Germinal center (tissue), 1 donor: ENCODE measurements around the gene NAV2.

ENCODE experiments used
- DNase-seq: peaks from one replicate; pipeline ENCODE4 v3.0.0; 2012; ENCODE audit warnings: mixed read lengths, low spot score

NAV2 gene

DNA sequence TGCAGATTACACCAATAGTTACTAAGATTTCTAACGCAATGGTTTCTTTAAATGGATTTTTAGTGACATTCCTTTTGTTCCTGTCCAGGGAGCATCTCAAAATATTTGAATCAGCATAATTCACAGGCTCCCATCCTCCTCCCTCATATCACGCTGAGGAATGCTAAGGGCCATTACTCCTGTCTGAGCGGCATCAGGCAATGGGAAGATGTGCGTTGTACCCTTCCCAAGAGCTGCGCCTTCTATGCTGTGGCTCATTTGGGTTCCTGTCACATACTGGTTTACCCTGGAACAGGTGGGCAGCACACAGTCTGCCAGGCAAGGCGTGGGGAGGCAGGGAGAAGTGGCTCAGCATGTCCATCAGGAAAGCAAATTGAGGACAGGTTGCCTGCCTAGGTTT lies 325.8 kb downstream of the NAV2 start:
- DNase-seq, result no peak

DNA sequence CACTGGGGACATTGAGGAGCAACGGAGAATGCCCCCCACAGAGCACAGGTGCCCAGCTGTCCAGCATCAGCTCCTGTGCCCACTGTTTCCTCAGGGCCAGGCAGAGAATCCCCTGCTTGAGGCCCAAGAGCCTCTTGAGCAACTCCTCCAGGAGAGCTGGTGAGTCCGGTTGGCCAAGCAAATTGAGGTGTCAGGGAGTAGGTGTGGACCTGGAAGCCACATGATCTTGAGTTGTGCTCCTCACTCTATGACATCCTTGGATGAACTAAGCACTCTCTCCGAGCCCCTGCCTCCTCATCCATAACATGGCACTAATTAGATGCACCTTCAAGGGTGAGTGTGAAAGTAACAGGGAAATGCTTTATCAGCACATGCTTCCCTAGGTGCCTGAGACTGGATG lies 326.3 kb downstream of the NAV2 start:
- no peak for DNase-seq

DNA sequence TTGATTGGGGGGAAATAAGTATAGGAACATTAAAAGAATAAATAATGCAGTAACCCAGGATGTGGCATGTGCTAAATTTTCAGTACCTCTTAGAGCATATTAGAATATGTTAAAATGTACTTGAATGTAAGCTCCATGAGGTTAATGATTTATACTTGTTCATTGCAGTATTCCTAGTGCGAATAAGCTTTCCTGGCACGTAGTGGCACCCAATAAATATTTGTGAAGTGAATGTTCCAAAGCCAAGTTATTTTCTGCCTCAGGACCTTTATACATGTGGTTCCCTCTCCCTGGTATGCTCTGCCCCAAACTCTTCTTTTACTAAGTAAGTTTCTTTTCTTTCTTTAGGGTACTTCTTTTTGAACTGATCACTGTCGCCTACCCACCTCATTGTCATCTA lies 328.9 kb downstream of the NAV2 start:
- DNase-seq, result no peak

DNA sequence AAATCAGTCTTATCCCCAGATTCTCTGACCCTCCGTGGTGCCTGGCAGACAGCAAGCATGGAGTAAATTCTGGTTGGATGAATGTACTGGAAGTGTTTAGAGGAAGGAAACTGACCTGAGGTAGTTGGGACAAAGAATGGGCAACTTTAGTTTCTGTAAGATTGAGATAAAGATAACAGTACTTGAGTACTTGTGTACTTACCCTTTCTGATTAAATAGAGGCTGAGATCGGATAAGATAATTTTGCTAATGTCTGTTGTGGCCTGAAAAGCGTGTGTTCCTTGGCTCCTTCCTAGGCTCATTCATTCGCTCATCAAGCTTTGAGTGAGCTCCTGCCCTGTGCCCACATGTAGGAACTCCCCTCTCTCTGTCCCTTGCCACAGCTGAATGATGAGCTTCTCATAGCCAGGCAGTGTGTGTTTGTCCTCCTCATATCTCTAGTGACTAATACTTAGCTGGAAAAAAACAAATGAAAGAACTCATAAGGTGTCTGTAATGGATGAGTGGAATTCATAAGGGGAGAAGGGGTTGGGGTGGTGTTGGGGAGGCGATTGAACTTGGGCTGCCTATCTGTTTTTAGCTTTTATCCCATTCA lies 329.5 kb downstream of the NAV2 start:
- no peak for DNase-seq

DNA sequence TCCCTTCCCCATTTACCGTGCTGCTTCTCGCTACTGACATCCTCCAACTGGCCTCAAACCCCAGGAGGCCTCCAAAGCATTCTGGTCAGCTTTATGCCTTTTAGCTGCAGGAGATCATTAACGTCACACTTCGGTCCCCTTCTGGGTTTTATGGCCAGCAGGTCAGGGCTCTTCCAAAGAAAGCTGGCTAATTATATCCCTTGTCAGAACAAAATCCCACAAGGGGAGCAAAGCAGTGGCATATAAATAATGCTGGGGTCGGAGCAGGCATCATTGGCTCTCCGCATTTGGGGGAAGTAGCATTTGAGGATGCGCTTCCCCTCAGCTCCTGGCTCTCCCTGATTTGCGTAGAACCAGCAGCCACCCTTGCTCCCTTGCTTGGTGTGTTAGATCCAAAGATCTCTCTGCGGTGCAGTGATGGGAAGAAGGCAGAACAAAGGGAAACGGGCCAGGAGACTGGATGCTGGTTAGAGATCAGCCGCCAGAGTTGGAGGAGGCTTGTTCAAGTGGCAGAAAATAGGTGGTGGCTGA lies 330.2 kb downstream of the NAV2 start:
- no peak for DNase-seq

DNA sequence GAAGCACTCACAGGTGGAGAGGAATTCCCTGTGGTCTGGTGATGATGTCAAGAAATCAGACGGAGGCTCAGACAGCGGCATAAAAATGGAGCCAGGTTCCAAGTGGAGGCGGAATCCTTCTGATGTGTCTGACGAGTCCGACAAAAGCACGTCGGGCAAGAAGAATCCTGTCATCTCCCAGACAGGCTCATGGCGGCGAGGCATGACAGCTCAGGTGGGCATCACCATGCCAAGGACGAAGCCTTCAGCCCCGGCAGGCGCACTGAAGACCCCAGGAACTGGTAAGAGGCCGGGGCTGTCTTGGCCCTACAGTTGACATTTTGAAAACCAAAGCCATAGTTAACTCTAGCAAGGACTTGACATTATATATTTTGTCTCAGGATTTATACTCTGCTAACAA lies 331.4 kb downstream of the NAV2 start:
- no peak for DNase-seq

DNA sequence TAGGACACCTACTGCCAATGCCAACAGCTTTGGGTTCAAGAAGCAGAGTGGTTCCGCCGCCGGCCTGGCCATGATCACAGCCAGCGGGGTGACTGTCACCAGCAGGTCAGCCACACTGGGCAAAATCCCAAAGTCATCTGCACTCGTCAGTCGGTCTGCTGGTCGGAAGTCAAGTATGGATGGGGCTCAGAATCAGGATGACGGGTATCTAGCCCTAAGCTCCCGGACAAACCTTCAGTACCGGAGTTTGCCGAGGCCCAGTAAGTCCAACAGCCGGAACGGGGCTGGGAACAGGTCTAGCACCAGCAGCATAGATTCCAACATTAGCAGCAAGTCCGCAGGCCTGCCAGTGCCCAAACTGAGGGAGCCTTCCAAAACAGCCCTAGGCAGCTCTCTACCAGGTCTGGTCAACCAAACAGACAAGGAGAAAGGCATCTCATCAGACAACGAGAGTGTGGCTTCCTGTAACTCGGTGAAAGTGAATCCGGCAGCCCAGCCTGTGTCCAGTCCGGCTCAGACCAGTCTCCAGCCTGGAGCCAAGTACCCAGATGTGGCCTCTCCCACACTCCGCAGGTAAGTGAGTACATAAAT lies 332.6 kb downstream of the NAV2 start:
- no peak for DNase-seq

DNA sequence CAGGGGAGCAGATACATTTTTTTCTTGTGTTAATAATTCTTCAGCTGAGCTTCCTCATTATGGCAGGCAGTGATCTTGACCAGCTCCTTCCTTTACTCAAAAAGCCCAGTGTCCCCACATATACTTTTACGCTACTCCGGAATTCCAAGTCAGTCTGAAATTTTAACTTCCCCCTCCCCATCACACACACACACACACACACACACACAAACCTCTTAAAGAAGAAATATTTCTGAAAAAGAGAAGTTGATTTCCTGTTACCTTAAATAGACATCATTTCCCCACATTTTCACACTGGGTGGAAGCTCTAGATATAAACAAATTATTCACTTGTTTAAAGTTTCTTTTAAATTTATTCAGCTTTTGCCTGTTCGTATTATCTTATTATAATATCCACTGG lies 333.8 kb downstream of the NAV2 start:
- DNase-seq, result no peak

DNA sequence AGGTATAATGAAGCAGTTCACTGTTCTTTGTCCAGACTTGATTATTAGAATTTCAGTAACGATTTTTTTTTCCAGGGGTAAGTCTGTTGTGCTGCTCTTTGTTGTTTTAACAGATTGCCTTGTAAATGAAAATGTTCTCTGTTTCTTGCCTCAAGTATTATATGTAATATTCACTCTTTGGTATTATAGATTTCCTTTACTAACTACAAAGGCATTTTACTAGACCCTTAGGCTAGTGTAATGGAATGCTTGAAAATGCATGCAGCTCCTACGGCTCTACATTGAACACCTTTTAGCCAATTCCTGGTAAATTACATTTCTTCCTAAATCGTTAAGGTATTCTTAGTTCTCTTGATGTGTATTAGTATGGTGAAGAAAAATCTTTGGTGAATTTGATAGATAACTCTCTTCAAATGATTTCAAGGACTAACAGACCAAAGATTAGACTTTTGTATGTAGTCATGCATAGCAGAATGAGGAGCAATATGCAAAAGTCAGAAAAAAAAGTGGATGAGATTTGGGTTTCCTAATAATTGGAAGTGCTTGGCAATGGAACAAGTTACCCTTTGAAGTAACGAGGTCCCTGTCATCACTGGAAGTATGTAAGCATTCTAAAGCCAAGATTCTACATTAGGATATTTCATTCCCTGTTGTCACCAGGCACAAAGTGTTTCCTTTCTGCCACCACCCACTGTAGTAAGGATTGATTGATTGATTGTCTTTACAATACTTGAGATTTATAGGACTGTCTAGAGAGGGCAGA lies 334.6 kb downstream of the NAV2 start:
- no peak for DNase-seq

DNA sequence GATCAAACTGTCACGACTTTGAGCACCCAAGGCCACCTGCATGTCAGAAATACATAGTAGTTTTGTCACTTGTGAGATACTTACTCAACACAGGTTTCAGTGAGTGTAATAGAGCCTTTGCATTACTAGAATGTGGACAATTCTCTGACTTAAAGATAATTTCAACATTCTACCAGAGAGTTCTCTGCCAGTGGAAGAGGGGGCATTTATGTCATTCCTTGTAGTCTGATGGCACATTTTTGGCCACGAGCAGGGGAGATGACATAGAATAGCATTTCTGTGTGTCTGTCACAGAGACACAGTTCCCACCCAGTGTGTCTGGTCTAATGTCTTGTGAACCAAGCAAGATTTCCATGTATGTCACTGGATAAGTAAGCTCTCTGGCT lies 335.1 kb downstream of the NAV2 start:
- no peak for DNase-seq

DNA sequence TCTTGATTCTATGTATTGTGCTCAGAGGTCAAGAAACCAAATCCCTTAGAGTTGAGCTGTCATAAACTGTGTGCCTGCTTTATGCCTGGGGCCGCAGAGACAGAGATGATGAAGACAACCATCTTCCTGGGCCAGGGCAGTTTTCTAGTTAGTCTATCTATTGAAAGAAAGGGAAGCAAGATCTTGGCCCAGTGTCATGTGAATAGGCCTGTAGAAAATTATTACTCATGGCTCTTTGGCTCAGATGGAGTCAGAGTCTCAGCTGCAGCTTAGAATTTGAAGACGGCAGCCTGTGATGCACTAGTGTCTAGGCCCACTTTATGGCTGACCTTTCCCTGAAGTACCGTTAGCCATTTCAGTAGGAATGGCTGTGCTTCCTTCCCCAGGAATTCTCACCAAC lies 335.6 kb downstream of the NAV2 start:
- DNase-seq, result no peak

DNA sequence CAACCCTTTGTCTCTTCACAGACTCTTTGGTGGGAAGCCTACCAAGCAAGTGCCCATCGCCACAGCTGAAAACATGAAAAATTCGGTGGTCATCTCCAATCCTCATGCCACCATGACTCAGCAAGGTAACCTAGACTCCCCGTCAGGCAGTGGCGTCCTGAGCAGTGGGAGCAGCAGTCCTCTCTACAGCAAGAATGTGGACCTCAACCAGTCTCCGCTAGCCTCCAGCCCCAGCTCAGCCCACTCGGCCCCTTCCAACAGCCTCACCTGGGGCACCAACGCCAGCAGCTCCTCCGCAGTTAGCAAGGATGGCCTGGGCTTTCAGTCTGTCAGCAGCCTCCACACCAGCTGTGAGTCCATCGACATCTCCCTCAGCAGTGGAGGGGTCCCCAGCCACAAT lies 336.1 kb downstream of the NAV2 start:
- no peak for DNase-seq

DNA sequence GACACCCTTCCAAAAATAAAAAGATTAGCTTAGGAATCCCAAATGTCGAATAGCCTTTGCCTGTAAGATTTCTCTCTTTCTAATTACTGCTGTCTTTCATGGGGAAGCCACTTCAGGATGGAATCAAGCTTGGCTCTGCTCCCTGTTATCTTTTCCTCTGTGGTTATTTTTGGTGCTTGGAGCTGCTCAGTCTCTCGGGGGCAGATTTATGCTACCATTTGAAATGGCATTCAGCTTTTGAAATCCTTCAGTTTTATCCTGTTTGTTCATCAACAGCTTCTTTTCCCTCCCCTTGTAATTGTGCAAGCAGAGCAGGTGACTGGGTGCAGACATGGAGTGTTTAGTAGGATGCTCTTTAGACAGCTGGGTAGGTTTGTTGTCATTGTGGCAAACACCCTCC lies 336.6 kb downstream of the NAV2 start:
- no peak for DNase-seq

DNA sequence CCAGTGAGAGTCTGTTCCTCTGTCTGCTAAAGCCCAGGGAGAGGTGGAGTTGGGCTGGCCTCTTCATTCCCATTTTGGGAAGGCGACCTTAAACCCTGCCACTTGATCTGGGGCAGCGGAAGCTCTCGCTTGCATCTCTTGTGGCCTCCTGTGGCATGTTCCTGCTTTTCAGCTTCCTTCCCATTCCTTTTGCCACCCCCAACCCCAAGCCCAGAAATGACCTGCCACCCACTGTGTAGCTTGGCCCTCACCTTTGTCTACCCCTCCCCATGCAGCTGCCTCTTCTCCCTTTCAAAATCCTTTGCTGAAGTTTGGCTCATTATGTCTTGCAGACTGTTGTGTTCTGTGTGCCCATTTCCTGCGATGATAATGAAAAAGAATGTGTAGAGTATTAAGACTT lies 337.4 kb downstream of the NAV2 start:
- DNase-seq, result no peak

DNA sequence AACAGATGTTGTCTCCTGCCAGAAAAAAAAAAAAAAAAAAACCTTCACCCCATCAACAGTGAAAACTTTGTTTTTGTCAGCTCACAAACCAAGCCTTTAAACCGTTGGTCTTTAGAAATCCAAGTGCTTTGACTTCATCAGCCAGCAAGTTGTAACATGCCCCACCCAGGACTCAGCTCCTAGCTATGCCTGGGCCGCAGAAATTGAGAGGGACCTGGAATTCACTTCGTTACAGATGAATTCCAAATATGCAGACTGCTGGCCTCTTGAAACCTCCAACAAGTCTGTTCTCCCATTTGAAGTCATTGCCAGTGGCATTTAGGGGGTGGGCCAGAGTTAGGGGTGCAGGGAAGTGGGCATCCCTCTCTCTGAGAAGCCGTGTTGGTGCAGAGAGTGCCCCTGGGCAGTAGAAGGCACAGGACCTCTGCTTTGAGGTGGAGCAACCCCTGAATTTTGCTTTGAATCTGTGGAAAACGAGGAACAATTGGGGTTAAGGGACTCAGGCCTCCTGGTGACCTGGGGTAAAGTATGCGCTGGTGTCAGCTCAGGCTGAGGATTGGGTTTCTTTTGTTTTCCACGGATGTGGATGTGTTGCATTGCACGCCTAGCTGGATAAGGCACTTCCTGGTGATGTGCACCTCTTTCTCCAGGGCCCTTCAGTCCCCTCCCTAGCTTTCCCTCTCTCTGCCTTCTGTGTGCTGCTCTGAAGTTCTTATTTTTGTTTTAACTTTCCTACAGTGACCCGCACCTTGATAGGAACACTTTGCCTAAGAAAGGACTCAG lies 338.1 kb downstream of the NAV2 start:
- DNase-seq, result no peak

DNA sequence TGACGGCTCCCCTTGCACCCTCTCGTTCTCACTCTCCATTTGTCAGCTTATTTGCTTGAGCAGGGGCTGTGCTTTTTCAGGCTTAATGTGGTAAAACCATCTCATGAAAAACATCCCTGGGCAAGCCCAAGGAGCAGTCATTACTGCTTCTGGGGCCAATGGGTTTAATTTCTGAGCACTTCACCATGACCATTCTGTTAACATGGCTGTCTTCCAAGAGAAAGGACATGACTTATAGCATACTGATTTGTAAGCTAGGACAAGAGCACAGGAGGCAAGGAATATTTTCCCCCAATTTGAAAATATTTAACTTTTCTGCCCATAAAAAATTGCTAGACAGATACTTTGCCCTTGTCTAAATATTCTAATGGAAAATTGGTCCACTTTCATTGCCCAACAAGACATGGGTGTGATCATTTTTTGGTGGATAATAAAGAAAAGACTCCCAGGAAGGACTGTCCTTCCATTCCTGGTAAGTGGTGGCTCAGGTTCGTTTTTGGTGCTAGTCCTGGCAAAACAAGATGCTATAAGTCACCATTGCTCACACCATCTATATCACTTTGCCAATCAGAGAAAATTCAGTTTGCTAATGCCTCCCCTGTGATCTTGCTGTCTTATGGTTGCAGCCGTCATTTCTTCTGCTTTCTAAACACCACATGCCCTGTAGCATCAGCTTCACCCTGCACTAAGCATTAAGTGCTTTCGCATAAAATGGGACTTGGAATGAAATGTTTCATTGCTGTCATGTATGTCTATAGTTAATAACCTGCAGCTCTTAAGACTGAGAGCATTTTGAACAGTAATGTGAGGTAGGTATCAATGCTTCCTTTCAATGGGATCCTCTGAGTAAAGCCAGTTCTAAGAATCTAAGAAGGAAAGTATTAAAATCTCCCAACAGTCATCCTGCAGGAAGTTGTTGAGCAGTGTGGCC lies 339.1 kb downstream of the NAV2 start:
- DNase-seq, result no peak

DNA sequence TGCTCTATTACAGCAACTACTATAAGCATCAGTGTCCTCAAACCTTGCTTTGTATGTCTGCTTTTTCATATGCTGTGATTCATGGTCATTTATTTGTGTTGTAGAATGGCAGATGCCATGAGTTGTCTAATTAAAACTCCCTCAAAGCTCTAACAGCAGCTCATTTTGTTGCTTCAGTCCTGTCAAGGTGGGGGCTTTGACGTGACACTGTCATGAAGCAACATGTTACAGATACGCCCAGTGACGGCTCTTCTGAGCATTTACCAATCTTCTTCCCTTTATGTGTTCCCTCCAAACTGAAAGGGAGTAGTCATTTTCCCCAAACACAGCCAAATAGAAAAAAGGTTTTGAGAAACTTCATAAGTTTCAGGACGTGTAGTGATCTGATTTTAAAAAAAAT lies 340.9 kb downstream of the NAV2 start:
- DNase-seq, result no peak

DNA sequence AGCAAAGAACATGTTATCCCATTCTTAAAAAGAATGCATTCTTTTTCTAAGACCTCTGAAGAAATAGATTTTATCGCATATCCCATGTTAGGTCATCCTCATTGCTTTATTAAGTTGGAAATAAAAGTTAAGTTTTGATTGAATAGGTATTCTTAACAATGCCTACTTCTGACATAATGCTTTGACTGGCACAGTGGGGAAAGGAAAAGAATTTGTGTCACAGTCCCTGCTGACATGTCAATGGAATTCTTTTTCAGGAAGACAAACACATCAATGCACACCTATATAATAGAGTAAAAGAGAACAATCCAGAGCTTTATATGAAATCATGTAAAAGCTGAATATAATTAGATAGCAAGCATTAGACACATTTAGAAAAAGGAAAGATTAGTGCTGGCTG lies 341.9 kb downstream of the NAV2 start:
- DNase-seq, result no peak

DNA sequence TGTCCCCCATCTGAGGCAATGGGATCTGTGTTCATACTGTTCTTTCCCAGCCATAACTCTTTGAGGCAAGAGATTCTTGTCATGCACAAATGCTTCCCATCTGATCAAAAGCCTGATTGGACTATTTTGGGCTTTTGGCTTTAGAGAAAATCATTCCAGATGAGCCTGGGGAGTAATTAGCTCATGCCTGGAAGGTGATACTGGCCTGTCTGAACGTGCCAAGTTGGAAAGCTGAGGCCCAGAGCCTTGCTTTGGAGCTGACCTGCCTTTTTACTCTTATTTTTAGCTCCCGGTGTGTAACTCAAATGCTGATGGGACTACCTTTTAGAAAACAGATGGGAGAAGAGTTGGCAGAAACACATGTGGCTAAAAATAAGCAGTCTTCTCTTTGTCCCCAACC lies 342.7 kb downstream of the NAV2 start:
- DNase-seq, result no peak

DNA sequence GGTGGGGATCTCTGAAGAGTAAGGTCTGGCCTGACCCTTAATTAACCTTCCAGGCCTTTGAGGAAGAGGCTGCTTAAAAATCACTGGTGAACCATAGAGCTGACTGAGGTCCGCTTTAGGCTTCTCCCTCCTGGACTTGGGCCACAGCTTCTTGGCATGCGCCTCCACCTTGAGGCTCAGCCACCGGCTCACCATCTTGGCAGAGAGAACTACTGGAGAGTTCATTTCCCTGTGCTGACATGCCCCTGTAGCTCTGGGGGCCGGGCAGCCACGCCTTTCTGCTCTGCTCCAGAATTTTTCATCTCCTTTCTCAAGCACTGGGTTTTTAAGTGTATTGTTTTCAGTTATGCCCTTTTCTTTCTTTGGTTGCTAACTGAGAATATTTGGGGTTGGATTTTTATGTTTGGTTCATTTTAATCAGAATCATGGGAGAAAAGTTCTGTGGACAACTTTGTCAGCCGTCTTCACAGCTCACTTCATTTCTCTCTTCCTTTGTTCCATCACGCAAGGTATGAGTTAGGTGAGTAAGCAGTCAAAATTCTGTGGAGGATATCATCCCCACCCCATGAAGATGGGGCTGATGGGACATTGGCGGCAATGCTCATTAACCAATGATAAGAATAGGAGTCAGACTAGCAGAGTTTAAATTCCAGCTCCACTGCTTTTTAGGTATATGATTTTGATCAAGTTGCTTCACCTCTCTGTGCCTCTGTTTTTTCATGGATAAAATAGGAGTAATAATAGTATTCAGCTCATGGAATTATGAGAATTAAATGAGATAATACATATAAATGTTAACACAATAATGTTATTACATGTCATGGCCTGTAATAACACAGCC lies 343.7 kb downstream of the NAV2 start:
- DNase-seq, result no peak
